ENCODE data around the gene BACE1-AS. TPM values are rescaled to one million over a fixed set of nuclear protein-coding genes. Genes with fewer than 3 reads are reported as not detected.
"Not testable (repeated sequence)": the region's sequence is repeated elsewhere in the genome, so short reads cannot be mapped to it uniquely, and the experiment has no call there.

BACE1-AS gene
- total RNA-seq: 6.6 TPM
- long read RNA-seq, partial matches to known transcripts: 0 of 6 reads
- long read RNA-seq, other reads (novel, unspliced or antisense): 6 of 6 reads

DNA sequence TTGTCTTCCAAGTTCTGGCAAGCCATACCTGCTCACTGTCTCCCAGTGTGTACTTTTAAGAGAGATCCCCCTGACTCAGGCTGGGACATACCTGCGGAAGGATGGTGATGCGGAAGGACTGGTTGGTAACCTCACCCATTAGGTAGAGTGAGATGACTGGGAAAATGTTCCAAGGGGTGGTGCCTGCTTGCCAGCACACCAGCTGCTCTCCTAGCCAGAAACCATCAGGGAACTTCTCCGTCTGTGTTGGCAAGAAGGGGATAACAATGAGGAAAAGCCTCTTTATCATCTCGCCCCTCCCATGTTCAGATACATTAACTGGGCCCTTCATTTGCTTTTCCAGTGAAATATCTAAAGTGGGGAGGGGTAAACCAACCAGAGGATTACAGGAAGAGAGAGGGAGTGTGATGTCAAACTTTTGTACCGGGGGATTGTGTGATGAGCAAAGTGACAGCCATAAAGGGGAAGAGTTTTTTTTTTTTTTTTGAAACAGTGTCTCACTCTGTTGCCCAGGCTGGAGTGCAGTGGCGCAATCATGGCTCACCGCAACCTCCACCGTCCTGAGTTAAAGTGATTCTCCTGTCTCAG, at the start of gene BACE1-AS:
TSS of gene BACE1-AS (plus strand) at position 538 of the 588 bp plus-strand sequence.
- no peak for DNase-seq (ENCODE audit: low spot score)

DNA sequence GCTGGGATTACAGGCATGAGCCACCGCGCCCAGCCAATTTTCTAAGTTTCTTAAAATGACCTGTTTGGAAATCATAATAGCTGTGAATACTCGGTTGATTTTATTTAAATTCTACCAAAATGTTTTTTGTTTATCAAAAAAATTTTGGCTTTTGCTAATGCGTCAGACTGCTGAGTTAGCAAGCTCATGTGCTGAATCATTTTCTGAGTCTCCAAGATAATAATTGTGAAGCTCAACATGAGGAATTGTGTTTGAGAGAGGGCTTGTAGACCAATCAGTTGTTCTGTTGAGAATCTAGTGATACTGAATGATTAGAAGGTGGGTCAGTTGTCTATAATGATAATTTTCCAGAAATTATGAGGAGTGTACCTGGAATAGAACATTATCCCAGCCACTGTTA, 42.8 kb upstream of the BACE1-AS start:
- DNase-seq (ENCODE audit: low spot score): no peak

DNA sequence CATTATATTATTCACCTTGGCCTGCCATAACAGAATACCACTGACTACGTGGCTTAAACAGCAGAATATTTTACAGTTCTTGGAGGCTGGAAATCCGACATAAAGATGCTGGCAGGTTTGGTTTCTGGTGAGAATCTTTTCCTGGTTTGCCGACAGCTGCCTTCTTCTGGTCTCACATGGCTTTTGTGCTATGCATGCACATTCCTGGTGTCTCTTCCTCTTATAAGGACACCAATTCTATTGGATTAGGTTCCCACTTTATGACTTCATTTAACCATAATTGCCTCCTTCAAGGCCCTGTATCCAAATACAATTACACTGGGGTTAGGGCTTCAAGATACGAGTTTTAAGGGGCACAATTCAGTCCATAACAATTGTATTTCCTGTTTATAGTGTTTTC, 41.6 kb upstream of the BACE1-AS start:
- DNase-seq (ENCODE audit: low spot score): no peak

DNA sequence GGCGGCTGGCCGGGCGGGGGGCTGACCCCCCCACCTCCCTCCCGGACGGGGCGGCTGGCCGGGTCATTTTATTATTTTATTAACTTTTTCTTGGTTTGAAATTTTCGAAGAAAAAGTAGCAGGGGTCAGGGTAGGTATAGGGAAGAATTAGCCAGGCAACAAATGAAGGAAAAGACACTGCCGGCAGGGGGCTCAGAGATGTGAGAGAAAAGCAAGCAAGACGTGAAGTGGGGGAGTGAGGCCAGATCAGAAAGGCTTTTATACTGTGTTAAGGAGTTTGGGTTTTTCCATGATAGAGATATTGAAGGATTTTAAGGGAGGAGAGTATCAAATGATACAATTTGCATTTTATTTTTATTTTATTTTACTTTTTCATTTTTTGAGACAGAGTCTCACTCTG, 39.6 kb upstream of the BACE1-AS start:
- DNase-seq (ENCODE audit: low spot score): no peak

DNA sequence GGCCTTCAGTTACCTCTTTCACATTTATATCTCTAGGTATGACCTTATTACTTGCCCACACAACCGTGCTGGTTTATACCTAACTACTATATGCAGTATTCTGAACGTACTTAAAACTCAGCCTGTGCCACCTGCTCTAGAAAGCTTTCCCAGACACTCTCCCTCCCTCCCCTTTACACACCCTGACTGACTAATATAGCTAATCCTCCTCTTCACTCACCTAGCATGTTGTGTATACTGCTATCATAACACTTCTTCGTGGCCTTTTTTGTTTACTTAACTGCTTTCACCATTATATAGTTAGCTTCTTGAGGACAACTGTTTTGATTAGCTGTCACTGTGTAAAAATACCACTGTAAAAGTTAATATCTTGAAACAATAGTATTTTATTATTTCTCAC, 35.2 kb upstream of the BACE1-AS start:
- no peak for DNase-seq (ENCODE audit: low spot score)

DNA sequence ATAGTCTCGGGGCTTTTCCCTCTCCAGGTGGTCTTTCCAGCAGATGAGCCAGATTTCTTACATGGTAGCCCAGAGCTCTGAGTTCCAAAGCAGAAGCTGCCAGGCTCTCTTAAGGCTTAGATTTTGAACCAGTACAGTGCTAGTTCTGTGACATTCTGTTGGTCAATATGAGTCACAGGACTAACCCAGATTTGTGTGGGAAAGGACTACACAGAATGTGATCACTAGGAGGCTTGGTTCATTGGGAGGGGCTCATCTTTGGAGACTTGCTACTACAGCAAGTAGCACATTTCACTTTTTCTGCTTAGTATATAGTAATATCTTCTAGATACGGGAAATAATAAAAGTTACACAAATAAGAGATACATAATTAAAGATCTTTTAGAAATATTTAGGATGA, 34.6 kb upstream of the BACE1-AS start:
- DNase-seq (ENCODE audit: low spot score): no peak

DNA sequence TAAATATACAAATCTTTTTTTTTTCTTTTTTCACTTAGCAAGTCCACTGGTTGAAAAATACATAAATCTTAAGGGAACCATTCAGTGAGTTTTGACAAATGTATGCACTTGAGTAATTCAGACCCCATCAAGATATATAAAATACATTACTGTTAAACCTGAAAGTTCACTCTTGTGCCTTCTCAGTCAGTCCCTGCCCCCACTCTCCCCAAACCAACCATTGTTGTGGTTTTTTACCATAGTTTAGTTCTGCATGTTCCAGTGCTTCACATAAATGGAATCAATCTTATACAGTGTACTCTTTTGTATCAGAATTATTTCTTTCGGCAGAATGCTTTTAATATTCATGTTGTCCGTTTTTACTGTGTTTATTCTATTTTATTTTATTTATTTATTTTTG, 32.6 kb upstream of the BACE1-AS start:
- DNase-seq (ENCODE audit: low spot score): no peak

DNA sequence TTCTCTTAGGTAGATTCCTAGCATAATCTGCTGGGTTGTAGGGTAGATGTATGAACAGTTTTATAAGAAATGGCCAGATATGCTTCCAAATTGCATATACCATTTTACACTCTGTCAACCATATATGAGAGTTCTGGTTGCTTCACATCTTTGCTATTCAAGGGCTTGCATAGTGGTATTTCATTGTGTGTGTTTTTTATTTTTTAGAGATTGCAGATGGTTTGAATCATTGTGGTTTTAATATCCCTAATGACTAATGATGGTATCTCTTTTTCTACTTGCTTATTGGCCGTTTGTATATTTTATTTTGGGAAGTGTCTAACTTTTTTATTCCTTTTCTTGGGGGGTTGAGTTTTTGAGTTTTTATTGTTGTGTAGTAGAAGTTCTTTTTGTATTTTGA, 31.7 kb upstream of the BACE1-AS start:
- DNase-seq (ENCODE audit: low spot score): no peak

DNA sequence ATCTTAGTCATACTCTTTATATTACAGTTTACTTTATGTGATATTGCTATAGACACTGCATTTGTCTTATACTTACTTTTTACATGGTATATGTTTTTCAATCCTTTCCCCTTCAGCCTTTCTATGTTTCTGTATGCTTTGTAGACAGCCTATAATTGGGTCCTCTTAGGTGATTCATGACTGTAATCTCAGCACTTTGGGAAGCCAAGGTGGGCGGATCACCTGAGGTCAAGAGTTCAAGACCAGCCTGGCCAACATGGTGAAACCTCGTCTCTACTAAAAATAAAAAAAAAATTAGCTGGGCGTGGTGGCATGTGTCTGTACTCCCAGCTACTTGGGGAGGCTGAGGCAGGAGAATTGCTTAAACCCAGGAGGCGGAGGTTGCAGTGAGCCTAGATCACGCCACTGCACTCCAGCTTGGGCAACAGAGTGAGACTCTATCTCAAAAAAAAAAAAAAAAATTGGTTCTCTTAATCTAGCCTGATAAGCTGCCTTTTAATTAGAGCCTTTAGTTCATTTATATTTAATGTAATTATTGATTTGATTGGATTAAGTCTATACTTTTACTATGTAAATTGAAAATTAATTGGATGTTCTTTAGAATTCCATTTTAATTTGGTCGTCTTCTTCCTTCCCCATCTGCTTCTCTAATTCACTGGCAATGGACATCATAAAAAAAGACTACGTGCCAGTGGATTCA, 26.4 kb upstream of the BACE1-AS start:
- not testable (repeated sequence) for DNase-seq (ENCODE audit: low spot score)

DNA sequence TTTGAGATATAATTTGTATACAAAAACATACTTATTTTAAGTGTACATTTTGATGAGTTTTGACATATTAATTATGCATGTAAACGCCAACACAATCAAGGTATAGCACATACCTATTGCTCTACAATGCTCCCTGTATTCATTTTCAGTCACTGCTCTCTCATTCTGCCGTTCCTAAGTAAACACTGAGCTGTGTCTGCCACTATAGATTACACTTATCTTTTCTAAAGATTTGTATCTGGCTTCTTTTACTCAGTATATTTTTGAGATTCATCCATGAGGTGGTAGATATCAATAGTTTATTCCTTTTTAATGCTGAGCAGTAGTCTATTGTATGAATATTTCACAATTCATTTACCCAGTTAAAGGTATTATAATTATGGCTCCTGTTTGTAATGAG, 25.4 kb upstream of the BACE1-AS start:
- DNase-seq (ENCODE audit: low spot score): no peak

DNA sequence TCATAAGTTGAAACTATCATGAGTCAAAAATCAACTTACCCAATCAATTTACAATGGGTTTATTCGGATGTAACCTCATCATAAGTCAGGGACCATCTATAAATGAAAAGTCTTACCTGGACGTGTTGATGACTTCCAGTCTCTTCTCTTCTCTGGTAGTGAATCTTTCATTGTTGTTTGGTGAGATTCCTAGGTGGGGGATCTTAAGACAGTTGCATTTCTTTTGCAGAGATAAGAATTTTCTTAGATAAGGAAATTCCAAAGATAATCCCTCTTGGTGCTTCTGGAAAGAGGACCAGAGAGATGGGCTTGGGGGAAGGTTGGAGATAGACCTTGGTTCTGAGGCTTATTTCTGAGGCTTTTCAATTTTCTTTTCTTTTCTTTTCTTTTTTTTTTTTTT, 21.3 kb upstream of the BACE1-AS start:
- no peak for DNase-seq (ENCODE audit: low spot score)

DNA sequence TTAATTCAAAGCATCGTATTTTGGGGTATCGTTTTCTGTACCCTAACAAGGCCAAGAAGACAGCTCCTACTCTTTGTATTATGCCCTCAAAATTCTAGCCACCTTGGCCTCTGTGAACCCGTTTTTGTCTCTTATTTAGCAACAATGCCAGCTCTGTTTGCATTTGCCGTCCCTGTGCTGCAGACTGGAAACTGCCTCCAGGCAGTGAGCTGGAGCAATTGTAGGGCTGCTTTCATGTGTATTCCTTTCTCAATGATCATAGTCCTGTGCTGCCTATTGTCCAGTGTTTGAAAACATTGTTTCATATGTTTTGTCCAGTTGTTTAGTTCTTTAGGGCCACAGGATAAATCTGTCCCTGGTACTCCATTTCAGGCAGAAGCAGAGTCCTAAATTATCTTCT, 19.9 kb upstream of the BACE1-AS start:
- no peak for DNase-seq (ENCODE audit: low spot score)

DNA sequence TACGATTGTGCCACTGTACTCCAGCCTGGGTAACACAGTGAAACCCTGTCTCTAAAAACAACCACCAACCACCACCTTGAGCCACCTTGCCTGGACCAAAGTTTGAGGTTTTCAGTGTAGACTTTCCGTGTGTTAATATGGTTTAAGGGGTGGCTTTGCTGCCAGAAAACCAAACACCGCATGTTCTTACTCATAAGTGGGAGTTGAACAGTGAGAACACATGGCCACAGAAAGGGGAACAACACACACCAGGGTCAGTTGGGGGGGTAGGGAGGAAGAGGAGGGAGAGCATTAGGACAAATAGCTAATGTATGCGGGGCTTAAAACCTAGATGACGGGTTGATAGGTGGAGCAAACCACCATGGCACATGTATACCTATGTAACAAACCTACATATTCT, 19.0 kb upstream of the BACE1-AS start:
- not testable (repeated sequence) for DNase-seq (ENCODE audit: low spot score)

DNA sequence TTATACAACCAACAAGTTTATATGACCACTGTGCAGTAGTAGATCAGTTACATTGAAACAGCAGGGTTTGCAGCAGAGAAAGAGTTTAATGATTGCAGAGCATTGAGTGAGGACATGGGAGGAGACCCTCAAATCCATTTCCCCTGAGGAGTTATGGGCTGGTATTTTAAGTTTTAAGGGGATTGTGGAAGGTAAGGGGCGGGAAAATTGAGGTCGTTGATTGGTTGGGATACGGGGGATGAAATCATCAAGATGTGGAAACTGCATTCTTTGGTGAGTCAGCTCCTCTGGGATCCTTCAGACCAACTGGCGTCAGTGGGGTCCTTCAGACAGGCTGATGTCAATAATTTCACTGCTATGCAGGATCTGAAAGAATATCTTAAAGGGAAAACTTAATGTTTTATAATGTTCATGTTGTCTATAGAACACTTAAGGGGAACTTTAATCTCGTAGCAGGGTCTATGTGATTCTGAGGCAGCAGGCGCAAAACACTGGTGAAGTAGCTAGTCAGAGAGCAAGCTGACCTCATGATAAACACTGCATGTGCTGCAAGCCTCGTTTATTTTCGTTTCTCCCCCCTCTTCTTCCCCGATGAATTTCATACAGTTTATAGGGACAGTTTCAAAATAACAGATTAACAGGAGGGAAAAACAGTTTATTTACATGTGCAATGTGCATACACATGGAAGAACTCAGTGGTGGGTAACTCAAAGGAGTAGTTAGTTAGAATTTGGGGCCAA, 17.4 kb upstream of the BACE1-AS start:
- DNase-seq (ENCODE audit: low spot score): no peak

DNA sequence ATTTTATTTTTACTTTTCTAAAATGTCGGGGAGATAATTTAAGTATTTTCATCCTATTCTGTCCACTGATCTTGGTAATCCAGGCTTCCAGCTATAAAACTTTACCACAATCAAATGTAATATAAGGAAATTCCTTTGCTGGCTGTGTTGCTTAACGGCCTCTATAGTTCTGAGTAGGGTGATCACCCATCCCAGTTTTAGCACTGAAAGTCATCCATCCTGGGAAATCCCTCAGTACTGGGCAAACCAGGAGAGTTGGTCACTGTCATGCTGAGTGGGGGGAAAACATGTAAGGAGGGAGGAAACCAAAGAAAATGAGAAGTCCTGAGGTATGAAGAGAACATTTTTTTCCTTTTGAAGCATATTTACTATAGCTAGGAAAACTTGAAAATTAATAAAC, 12.8 kb upstream of the BACE1-AS start:
- DNase-seq (ENCODE audit: low spot score): no peak

DNA sequence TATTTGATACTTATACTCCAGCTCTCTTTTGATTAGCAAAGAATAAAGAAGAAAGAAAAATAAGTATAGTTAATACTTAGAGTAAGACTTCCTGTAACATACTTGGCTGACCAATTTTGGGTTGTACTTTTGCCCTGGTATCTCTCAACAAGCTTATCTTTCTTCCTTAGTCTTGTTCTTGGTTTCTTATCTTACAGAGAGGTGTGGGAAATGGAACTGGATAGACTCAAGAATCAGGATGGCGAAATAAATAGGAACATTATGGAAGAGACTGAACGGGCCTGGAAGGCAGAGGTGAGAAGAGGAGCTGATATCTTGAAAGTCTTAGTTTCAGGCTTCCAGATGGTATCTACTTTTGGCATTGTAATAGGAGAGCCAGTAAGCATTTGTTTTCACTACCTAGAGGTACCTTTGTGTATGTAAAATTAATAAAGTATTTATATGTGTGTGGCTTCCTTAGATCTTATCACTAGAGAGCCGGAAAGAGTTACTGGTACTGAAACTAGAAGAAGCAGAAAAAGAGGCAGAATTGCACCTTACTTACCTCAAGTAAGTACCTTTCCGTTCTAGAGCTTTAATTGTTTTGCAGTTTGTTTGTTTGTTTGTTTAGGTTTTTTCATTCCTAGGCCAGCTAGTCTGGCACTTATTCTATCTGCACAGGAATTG, 11.3 kb upstream of the BACE1-AS start:
- DNase-seq (ENCODE audit: low spot score): no peak

DNA sequence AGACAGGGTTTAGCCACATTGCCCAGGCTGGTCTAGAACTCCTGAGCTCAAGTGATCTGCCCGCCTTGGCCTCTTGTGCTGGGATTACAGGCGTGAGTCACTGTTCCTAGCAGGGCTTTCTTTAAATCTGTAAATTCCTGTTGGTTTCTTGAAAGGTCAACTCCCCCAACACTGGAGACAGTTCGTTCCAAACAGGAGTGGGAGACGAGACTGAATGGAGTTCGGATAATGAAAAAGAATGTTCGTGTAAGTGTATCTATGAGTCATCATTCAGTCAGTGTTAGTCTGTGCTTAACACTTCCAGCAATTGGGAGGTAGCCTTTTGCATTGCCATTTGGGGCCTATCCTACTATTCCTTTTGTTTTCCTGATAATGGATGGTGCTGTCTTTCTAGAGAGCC, 10.0 kb upstream of the BACE1-AS start:
- DNase-seq (ENCODE audit: low spot score): no peak

DNA sequence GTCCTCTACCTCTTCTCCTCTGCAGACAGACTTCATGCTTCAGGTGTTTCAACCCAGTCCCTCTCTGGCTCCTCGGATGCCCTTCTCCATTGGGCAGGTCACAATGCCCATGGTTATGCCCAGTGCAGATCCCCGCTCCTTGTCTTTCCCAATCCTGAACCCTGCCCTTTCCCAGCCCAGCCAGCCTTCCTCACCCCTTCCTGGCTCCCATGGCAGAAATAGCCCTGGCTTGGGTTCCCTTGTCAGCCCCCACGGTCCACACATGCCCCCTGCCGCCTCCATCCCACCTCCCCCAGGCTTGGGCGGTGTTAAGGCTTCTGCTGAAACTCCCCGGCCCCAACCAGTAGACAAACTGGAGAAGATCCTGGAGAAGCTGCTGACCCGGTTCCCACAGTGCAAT, 9.3 kb upstream of the BACE1-AS start:
- no peak for DNase-seq (ENCODE audit: low spot score)

DNA sequence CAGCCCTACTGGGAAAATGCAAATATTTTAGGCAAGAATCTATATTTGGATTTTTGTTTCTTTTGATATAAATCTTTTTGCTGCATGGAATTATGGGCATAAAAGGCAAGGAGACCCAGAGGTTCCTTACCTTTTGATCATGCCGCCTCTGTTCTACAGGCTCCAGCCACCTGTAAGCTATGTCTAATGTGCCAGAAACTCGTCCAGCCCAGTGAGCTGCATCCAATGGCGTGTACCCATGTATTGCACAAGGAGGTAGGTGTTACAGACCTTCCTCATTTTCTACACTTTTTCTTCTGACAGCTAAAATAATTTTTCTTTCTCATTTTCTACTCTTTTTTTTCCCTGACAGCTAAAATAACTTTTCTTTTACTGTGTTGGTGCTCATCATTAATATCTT, 8.2 kb upstream of the BACE1-AS start:
- DNase-seq (ENCODE audit: low spot score): no peak

DNA sequence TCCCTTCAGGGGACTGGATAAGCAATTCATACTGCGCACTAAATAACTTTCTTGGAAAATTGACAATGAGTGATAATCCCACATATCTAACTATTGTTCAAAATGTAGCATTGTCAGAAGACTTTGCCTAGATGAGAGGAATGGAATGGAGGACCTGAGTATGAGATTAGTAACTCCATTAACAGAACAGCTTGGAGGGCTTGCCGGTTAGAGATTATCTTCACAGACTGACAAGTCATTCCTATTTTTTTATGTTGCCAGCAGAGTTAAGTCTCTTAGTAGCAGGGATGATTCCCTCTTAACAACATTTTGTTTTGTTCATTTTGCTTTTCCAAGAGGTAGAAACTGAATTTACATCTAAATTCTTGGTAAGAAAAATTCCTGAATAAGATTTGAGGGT, 7.1 kb upstream of the BACE1-AS start:
- no peak for DNase-seq (ENCODE audit: low spot score)

DNA sequence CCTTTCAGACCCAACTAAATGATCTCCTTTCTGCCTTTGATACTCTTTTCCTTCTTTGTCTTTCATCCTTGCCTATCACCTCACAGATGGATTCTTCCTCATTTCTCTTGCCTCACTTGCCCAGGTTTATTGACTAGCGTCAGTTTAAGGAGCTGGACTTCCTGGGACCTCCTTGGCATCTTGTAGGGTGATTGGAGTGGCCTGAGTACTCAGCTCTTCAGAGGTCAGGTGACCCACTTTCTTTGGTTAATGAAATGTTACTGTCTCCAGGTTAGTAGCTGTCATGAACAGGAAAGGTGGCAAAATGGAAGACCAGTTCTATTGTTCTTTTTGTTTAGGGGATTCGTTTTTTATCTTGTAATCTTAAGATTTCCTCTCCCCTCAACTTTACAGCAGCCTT, 4.6 kb upstream of the BACE1-AS start:
- no peak for DNase-seq (ENCODE audit: low spot score)

DNA sequence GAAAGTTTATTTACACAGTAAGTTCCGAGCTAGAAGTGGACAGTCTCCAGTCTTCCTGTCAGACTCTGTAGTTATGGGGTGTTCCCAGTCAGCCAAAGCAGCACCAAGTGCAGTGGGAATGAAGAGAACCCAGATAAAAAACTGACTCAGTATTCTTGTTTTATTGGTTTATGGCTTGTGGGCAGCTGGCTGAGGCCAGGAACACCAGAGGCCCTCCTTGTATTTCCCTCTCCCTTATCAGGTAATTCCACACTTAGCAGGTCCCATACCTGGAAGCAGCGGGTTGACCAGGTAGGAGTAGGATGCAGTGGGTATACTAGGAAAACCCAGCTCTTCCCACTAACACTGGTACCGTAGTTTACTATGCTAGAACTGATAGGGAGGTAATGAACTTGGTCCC, 3.5 kb upstream of the BACE1-AS start:
- DNase-seq (ENCODE audit: low spot score): no peak

Measured in mesenteric fat pad (tissue), 1 donor.